Brain microvascular endothelial cell (primary cell): Measurements from ENCODE around the gene AVPI1.

ENCODE experiments used
- DNase-seq: peaks from one replicate; pipeline ENCODE4 v3.0.0-alpha.2; 2020
- H3K27ac ChIP-seq: fragments of 250-450 bp; sonication (Bioruptor Pico); 2 replicates; pipeline ENCODE4 v1.5.1; 2020; ENCODE audit warnings: mild to moderate bottlenecking, moderate library complexity
- H3K27me3 ChIP-seq: fragments of 250-450 bp; sonication (Bioruptor Pico); replicated peaks from 2 replicates; pipeline ENCODE4 v1.5.1; 2020; ENCODE audit warnings: mild to moderate bottlenecking
- H3K36me3 ChIP-seq: fragments of 250-450 bp; sonication (Bioruptor Pico); replicated peaks from 2 replicates; pipeline ENCODE4 v1.5.1; 2020; ENCODE audit warnings: mild to moderate bottlenecking
- H3K4me3 ChIP-seq: 2 replicates; pipeline ENCODE4 v1.5.1; 2011; ENCODE audit warnings: low read depth, mild to moderate bottlenecking, control low read depth, low read length, moderate library complexity
- CTCF ChIP-seq: IDR thresholded peaks from 2 replicates; pipeline ENCODE4 v1.5.1; 2011; ENCODE audit warnings: low read depth, mild to moderate bottlenecking, moderate library complexity, low read length, control low read depth, inconsistent platforms; ENCODE audit errors: missing control alignments
- in situ Hi-C: cut with HindIII; loops from 2 replicates; pipeline ENCODE4 v1.10.0; 2017; ENCODE audit warnings: low sequenced_read_pairs, low pct_ligation_motif_present

AVPI1 gene

GRCh38 chr10:97683556-97684367, 3.3 kb downstream of the AVPI1 start:
- in situ Hi-C loops, result no loop called here
- no peak for DNase-seq
- H3K36me3 ChIP-seq, result no peaks in the 10 kb centered on the region
- H3K27ac ChIP-seq, result no peak overlapping the region
- H3K27me3 ChIP-seq, result no peaks in the 10 kb centered on the region
- TF ChIP-seq CTCF, result peak; percentile 6
- H3K4me3 ChIP-seq, result peak overlapping the region; percentile 9

- H3K36me3 ChIP-seq, result no peaks in the 10 kb centered on the region
- no peak for TF ChIP-seq CTCF
- DNase-seq, result no peak
- H3K27me3 ChIP-seq, result no peaks in the 10 kb centered on the region
- no peak overlapping the region for H3K27ac ChIP-seq
- in situ Hi-C loops, result no loop called here
- H3K4me3 ChIP-seq, result no peak overlapping the region
Observed at GRCh38 chr10:97682042-97682441, 5.0 kb downstream of the AVPI1 start.

- no peaks in the 10 kb centered on the region for H3K27me3 ChIP-seq
- no peak for DNase-seq
- no peak for TF ChIP-seq CTCF
- H3K27ac ChIP-seq, result no peak overlapping the region
- in situ Hi-C loops, result no loop called here
- peaks cover 15% of the 10 kb centered on the region for H3K36me3 ChIP-seq
- no peak overlapping the region for H3K4me3 ChIP-seq
Observed at GRCh38 chr10:97679594-97679993, 7.4 kb downstream of the AVPI1 start.

- TF ChIP-seq CTCF, result peak; percentile 89
- DNase-seq, result no peak
- Histone ChIP-seq H3K36me3 (peaks cover 23% of the 10 kb centered on the region), H3K4me3 (no peak overlapping the region), H3K27me3 (no peaks in the 10 kb centered on the region), H3K27ac (no peak overlapping the region)
- in situ Hi-C loops, result no loop called here
Observed at GRCh38 chr10:97676770-97677581, 10.1 kb downstream of the AVPI1 start.

- TF ChIP-seq CTCF, result no peak
- no peak overlapping the region for H3K4me3 ChIP-seq
- no peak overlapping the region for H3K27ac ChIP-seq
- H3K36me3 ChIP-seq, result peaks cover 32% of the 10 kb centered on the region
- no peaks in the 10 kb centered on the region for H3K27me3 ChIP-seq
- DNase-seq, result no peak
- in situ Hi-C loops, result no loop called here
Observed at GRCh38 chr10:97675222-97675621, 11.8 kb downstream of the AVPI1 start.
